T-helper 1 cell treated with Interleukin-12 subunit alpha and Interleukin-12 subunit beta and Interleukin-4 antibody, amounts not matched to agents 30 ng/mL and 1 ng/mL, for 36 hours (primary cell): ENCODE data around the gene TMIGD3. TPM values are rescaled to one million over a fixed set of nuclear protein-coding genes. Genes with fewer than 3 reads are reported as not detected.
"Not testable (repeated sequence)": the region's sequence is repeated elsewhere in the genome, so short reads cannot be mapped to it uniquely, and the experiment has no call there.

Source experiments
- intact Hi-C: fragments of 100-400 bp; cut with micrococcal nuclease; formaldehyde crosslinking; loops from one replicate; pipeline ENCODE4 v1.15.1; 2024
- total RNA-seq: library from RNA; stranded (reverse); gene quantifications from 2 replicates; pipeline ENCODE4 v1.2.3, GENCODE V29; 2022

TMIGD3 gene
- total RNA-seq, result 0.42 TPM in 1 of 2 replicates, not detected in the other

DNA sequence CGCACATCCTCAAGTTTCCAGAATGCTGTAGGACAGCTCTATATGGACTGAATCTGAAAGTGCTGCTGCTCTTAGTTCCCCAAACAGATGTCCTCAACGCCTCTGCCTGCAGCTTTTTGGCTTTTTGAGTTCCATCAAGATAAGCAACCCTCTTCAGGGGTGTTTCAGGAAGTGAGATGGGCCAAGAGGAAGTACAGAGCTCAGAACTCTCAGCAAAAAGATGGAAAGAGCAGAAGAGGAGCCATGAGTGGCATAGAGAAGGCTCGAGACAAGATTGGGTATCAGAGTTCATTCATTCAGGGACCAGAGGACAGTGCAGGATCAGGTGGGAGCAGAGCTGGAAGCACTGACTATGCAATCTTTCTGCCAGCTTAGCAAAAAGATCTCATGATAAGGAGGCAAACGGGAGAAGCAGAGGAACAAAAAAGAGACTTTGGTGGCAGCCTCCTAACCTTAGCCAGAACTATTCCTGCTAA is at the start of gene TMIGD3, which contains the start of gene ADORA3:
TMIGD3 (minus strand) TSS at position 49 of the 476 bp plus-strand sequence. CDS start 279 bp downstream, outside the sequence.
ADORA3 (minus strand) TSS at position 49 of the 476 bp plus-strand sequence. CDS start 279 bp downstream, outside the sequence.
- intact Hi-C loops, result no loop called here

- intact Hi-C loops, result no loop called here
Observed at GRCh38 chr1:111553196-111553595, 49.8 kb upstream of the TMIGD3 start.

- intact Hi-C loops, result no loop called here
Observed at GRCh38 chr1:111552587-111552986, 49.2 kb upstream of the TMIGD3 start.

GRCh38 chr1:111551623-111552411 is 48.4 kb upstream of the TMIGD3 start:
- intact Hi-C loops, result no loop called here

- intact Hi-C loops, result not testable (repeated sequence)
Observed at GRCh38 chr1:111547786-111548185, 44.4 kb upstream of the TMIGD3 start.

DNA sequence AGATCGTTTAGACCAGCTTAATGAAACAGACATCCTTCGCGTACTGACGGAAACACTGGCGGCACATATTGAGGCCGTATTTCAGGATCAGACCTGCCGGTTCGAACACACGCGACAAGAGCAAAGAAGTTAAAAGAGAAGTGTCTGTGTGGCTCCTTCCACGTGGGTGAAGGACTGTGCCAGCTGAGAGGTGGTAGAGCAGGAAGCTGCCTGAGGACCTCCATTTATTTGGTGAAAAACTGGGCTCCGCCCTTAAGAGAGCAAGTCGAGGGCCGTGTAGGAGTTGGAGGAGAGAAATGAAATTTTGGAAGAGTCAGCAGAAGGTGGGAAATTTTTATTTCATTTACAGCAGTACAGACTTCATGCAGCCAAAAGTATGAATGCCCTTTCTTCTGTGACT is 38.8 kb upstream of the TMIGD3 start:
- intact Hi-C loops, result no loop called here

DNA sequence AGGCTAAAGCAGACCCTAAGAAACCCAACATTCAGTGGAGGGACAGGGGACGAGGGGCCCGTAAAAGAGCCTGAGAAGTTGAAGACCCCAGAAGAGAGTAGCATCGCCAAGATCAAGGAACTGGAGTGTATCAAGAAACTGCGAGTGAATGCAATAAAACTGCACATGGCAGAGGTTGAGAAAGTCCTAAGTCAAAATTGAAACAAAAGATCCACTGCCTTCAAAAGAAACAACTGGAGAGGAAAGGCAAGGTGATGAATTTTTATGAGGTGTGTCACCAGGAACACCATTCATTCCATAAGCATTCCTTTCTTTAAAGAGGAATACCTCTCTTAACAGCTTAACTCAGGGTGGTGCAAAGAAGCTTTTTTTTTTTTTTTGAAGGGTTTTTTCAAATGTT is 38.3 kb upstream of the TMIGD3 start:
- intact Hi-C loops, result no loop called here

- intact Hi-C loops, result no loop called here
Observed at GRCh38 chr1:111540928-111541327, 37.5 kb upstream of the TMIGD3 start.

DNA sequence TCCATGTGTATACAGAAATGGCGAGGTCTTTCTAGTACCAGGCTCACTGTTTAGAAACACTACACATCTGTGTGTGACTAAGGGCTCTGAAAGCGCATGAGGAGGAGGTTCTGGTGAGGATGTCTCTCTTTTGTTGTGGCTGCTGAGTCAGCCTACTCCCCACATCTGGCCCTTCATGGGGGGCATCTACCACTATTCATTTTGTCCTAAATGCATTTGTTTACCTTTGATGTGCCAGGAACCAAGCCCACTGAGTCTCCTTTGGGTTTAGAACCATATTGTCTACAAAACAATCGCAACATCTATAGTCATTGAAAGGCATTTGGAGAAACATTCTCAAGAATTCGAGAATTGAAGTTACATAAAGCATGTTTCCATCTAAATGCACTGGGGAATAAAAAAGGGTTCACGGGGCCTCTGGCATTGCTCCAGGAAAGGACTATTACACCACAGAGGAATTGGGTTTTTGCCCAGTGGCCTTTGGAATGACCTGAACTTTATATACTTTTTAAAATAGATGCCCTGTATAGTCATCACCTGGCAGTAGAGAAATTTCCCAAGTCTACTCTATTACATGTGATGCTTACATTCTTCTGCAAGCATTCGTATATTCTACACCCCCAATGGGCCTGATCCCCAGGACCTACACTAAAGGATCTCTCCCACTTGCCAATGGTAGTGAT is 35.1 kb upstream of the TMIGD3 start:
- intact Hi-C loops, result no loop called here

DNA sequence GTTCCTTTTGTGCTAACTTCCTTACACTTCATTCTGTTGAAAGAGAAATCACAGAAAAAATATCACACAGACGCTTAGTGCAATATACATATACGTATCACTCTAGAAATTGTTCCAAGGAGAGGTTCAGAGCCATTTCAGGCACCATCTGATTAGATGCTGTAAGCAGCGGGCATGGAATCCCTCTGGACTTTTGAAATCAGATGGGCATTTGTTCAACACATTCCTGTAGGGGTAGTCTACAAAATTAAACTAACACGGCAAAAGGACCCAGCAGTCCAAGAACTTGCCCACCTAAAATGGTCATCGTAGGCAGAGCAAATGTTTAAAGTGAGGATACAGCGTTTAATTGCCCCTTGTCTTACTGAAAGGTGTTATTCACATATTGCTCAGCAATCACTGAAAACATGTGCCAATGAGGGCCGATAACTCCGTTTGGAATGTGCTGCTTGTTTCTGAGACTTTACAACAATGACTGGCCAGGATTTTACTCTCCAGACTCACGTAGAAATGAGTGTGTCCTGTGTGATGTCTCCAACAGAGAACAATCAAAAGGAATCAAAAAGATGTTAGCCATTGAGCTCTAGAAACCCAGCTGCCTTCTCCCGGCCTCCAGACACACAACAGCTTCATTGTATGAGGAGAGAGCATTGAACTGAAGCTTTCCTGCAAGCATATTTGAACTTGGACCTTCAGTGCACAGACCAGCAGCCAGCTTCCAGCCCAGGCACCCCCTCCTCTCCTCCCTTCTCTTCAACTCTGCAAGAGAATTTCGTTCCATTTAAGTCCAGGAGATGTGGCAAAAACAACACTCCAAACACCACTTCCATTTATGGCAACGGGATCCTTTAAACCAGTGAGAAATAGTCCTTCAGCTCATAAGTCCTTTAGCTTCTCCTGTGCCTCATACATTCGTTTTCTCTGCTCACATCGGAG is 32.1 kb upstream of the TMIGD3 start:
- intact Hi-C loops, result no loop called here

DNA sequence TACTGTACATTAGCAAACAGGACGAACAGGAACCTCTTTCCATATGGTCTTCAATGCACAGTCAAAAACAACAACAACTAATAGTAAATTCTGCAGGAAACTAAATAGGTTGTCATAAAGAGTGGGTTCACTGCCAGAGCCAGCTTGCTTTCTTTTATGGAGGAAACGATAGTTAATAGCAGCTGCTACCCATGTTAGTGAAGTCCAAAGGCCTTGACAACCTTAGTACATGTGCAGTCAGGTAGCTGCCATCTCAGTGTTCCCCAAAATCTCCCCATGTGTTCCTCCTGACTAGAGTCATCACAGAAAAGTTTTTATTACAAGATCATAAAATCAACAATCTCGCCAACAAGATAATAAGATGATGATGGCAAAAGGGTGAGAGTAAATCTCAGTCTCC is 16.6 kb upstream of the TMIGD3 start:
- intact Hi-C loops, result no loop called here

DNA sequence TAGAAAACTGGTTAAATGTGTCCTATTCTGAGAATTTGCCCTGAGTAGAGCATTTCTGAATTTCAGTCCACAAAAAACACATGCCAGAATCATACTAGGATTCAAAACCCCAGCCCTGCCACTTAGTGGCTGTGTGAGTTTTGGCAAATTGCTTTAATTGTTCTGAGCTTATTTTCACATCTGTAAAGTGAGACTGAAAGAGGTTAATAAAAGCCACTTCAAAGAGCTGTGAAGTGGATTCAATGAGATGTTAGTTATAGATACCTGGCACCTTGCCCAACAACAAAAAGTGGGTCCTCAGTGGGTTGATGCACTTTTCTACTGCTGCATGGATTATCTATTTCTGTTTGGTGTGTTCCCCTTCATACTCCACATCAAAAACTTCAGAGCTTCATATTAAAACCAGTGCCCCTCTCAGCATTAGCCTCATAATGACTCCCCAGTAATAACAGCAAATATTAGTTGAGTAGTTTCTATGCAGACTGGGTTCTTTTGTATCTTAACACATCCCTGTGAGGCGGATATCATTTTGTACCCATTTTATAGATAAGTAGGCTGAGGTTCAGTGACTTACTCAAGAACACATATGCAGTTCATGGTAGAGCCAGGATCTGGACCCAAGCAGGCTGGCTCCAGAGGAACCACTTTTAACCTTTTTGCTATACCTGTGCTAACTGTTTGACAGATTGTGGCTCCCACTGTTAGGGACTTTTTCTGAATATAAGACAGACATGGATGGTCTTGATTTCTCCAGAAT is 14.2 kb upstream of the TMIGD3 start:
- intact Hi-C loops, result loop anchor here (1.0 to 2.0 kb wide), 2 partner anchors 8 to 103 kb away; no protein-coding TSS in a partner anchor

GRCh38 chr1:111516005-111516535 is 12.6 kb upstream of the TMIGD3 start:
- intact Hi-C loops, result loop anchor here (2.0 kb wide), 1 partner anchor 105 kb away; no protein-coding TSS in a partner anchor

DNA sequence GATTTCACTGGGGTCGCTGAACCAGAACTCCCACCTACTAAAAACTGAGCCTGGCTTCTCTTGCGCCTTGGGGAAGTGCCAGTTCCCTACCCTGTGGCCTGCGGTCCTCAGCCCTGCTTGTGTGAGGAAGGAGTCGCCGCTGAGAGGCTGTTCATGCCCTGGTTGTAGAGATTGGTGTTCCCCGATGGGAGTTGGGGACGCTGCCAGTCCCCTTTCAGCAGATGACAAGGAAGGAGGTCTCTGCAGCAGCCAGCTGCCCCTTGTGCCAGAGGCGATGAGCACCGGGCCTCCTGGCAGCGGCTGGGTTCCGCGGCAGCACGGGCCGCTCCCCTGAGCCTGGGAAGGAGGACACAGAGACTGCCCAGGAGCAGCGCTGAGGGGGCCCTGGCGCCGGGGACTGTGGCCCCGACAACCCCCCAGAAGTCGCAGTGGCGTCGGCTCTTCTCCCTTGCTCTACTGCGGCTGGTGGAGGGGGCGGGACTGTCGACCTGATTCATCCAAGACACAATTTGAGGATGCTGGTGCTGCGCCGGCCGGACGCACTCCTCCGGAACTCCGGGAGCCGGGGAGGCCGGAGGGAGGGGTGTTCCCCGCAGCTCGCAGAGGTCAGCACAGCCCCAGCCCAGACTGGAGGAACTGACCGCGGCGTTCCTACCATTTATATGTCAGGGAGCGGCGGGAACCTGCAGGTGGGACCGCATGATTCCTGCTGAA is 12.0 kb upstream of the TMIGD3 start:
- intact Hi-C loops, result loop anchor here (2.0 kb wide), 1 partner anchor 105 kb away; no protein-coding TSS in a partner anchor

GRCh38 chr1:111513410-111514020 is 10.1 kb upstream of the TMIGD3 start:
- intact Hi-C loops, result no loop called here

GRCh38 chr1:111512931-111513330 is 9.5 kb upstream of the TMIGD3 start:
- intact Hi-C loops, result no loop called here

DNA sequence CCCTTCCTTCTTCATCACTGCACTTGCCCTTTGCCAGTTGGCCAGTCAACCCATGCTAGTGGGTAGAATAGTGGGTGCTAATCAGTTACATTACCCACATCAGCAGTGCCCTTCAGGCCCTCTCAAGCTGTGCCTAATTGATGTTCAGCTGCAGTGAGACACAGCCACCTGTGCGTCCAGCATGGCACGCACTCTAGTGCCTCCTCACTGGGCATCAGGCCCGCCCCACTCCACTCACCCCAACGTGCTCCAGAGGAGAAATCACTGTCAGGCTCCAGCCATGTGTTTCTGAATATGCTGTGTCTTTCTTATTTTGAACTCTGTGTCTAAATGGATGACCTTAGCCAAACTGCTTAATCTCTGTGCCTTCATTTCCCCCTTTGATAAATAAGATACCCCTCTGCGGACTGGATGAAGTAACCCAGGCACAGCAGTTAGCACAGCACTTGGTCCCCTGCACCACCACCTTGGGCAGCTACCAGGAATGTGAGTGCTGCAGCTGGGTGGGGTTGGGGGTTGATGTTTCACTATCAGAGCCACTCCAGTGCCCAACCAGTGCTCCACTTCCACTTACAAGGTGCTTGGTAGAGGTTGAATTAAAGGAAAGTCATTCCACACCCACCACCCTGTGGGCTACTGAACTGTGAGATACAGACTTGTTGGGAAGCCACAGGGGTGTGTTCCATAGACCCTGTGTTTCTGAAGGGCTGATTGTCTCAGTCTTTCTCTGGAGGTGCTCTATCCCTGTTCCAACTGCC is 8.9 kb upstream of the TMIGD3 start:
- intact Hi-C loops, result no loop called here

DNA sequence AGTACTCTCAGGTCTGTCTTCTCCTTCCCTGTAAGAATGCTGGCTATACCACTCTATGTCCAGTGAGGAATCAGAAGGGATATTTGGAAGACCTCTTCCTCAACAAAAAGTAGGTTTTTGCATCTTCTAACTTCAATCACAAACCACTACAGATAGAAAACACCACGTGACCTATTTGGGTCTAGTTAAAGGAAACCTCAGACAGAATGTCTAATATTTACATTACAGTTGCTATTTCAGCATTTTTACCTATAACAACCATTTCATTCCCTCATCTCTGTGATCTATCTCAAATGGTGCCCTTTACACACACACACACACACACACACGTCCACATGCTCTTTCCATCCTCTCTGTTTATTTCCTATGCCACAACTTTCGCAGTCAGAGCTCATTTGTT is 7.9 kb upstream of the TMIGD3 start:
- intact Hi-C loops, result no loop called here
